SK-N-SH (cell line): Measurements from ENCODE around the gene IMPDH1. TPM values are rescaled to one million over a fixed set of nuclear protein-coding genes. Genes with fewer than 3 reads are reported as not detected.

Experiments used
- CTCF ChIA-PET: fragments of 300-600, 350-600 bp; formaldehyde crosslinking; extraction: SDS; loops from one replicate; lab custom pipeline; 2021; lab: Yijun Ruan, JAX
- POLR2A ChIA-PET: fragments of 350-600 bp; sonication (Branson Sonifier 250); formaldehyde crosslinking; extraction: SDS; loops from one replicate; lab custom pipeline; 2020; ENCODE audit warnings: antibody characterized with exemption, inconsistent platforms; lab: Yijun Ruan, JAX
- DNase-seq: peaks from one replicate; pipeline ENCODE4 v3.0.0; 2012
- H2AFZ ChIP-seq: fragments of 200-600 bp; sonication (generic); 2 replicates; pipeline ENCODE4 v1.8.1; 2016; ENCODE audit warnings: antibody characterized with exemption, mild to moderate bottlenecking, low read depth
- H3F3A ChIP-seq: fragments of 200-600 bp; sonication (generic); replicated peaks from 2 replicates; pipeline ENCODE3; 2016; ENCODE audit warnings: antibody characterized with exemption, mild to moderate bottlenecking; ENCODE audit not compliant: insufficient read depth
- H3K27ac ChIP-seq, 2 experiments: fragments of 200-500 bp in 1 of 2; fragments of 200-600 bp in 1 of 2; sonication (Bioruptor generic) in 1 of 2; sonication (generic), shearing (Covaris generic) in 1 of 2; 2 replicates each; pipeline versions ENCODE4 v1.5.1 to v1.6.1; 2014 to 2016; ENCODE audit warnings: low read depth in 2 of 2, inconsistent platforms in 1 of 2, low read length in 1 of 2, mild to moderate bottlenecking in 1 of 2, mixed read lengths in 1 of 2
- H3K27me3 ChIP-seq: fragments of 200-600 bp; sonication (generic), shearing (Covaris generic); 2 replicates; pipeline ENCODE4 v1.6.1; 2016; ENCODE audit warnings: mixed run types; ENCODE audit not compliant: insufficient read depth
- H3K36me3 ChIP-seq, 2 experiments: fragments of 200-500 bp in 1 of 2; fragments of 200-600 bp in 1 of 2; sonication (Bioruptor generic) in 1 of 2; sonication (generic) in 1 of 2; replicated peaks in 1 of 2; 2 replicates each; pipeline versions ENCODE3 to v1.5.1; 2014 to 2016; ENCODE audit warnings: low read length in 1 of 2, mild to moderate bottlenecking in 1 of 2; ENCODE audit not compliant: insufficient read depth in 2 of 2, control insufficient read depth in 1 of 2
- H3K4me1 ChIP-seq, 2 experiments: fragments of 200-500 bp in 1 of 2; fragments of 200-600 bp in 1 of 2; sonication (Bioruptor generic) in 1 of 2; sonication (generic), shearing (Covaris generic) in 1 of 2; 2 replicates each; pipeline versions ENCODE4 v1.5.1 to v1.6.1; 2014 to 2016; ENCODE audit warnings: low read depth in 1 of 2, low read length in 1 of 2, mixed run types in 1 of 2; ENCODE audit not compliant: insufficient read depth in 2 of 2, control insufficient read depth in 1 of 2
- H3K4me2 ChIP-seq: fragments of 200-600 bp; sonication (generic), shearing (Covaris generic); 2 replicates; pipeline ENCODE4 v1.6.1; 2017; ENCODE audit warnings: mixed run types
- H3K4me3 ChIP-seq, 2 experiments: fragments of 200-500 bp in 1 of 2; fragments of 200-600 bp in 1 of 2; sonication (Bioruptor generic) in 1 of 2; sonication (generic), shearing (Covaris generic) in 1 of 2; 2 replicates each; pipeline versions ENCODE4 v1.5.1 to v1.8.1; 2014 to 2016; ENCODE audit warnings: low read depth in 2 of 2, inconsistent platforms in 1 of 2, low read length in 1 of 2, mild to moderate bottlenecking in 1 of 2, mixed read lengths in 1 of 2, moderate library complexity in 1 of 2
- H3K79me2 ChIP-seq: fragments of 200-600 bp; sonication (generic); 2 replicates; pipeline ENCODE4 v1.8.1; 2017; ENCODE audit warnings: mild to moderate bottlenecking; ENCODE audit not compliant: insufficient read depth
- H3K9ac ChIP-seq: fragments of 200-600 bp; sonication (generic); 2 replicates; pipeline ENCODE4 v1.6.1; 2017; ENCODE audit warnings: mixed run types
- H3K9me2 ChIP-seq: fragments of 200-600 bp; sonication (generic); 2 replicates; pipeline ENCODE4 v1.6.1; 2017; ENCODE audit warnings: mixed run types
- H3K9me3 ChIP-seq: fragments of 200-600 bp; sonication (generic); 2 replicates; pipeline ENCODE4 v1.6.1; 2017; ENCODE audit warnings: mixed run types, mild to moderate bottlenecking, moderate library complexity
- H4K20me1 ChIP-seq: fragments of 200-600 bp; sonication (generic); 2 replicates; pipeline ENCODE4 v1.6.1; 2017; ENCODE audit warnings: mild to moderate bottlenecking, mixed run types; ENCODE audit not compliant: insufficient read depth
- CHD2 ChIP-seq: fragments of 150-350 bp; IDR thresholded peaks from 2 replicates; pipeline ENCODE4 v1.6.1; 2018; ENCODE audit warnings: low read length; ENCODE audit not compliant: partially characterized antibody
- ELF1 ChIP-seq: IDR thresholded peaks from 2 replicates; pipeline ENCODE4 v1.4.0; 2012
- EP300 ChIP-seq, 2 experiments: IDR thresholded peaks; 2 replicates each; pipeline versions ENCODE4 v1.4.0 to v1.6.1; 2012; ENCODE audit warnings: borderline replicate concordance in 1 of 2, low read depth in 1 of 2, low read length in 1 of 2
- EZH2phosphoT487 ChIP-seq: fragments of 200-600 bp; sonication (generic); IDR thresholded peaks from 2 replicates; pipeline ENCODE4 v1.6.1; 2017; ENCODE audit warnings: low read depth, mixed run types, mild to moderate bottlenecking, antibody characterized with exemption, moderate library complexity, borderline replicate concordance
- FOXM1 ChIP-seq: IDR thresholded peaks from 2 replicates; pipeline ENCODE4 v1.4.0; 2012; ENCODE audit warnings: low read depth, mild to moderate bottlenecking
- GABPA ChIP-seq: IDR thresholded peaks from 2 replicates; pipeline ENCODE4 v1.4.0; 2012; ENCODE audit warnings: low read depth, mild to moderate bottlenecking
- GATA2 ChIP-seq: sonication (generic); formaldehyde crosslinking; IDR thresholded peaks from 2 replicates; pipeline ENCODE4 v1.5.0; 2020; ENCODE audit warnings: mild to moderate bottlenecking, missing genetic modification reagents
- MEF2A ChIP-seq: IDR thresholded peaks from 2 replicates; pipeline ENCODE4 v1.4.0; 2012; ENCODE audit warnings: low read depth, borderline replicate concordance
- MXI1 ChIP-seq: IDR thresholded peaks from 2 replicates; pipeline ENCODE4 v1.6.1; 2012; ENCODE audit warnings: mild to moderate bottlenecking, low read depth, low read length, improper control_type of control experiment
- NFIC ChIP-seq: IDR thresholded peaks from 2 replicates; pipeline ENCODE4 v1.4.0; 2012; ENCODE audit warnings: borderline replicate concordance
- NRF1 ChIP-seq: IDR thresholded peaks from 2 replicates; pipeline ENCODE4 v1.6.1; 2012; ENCODE audit warnings: low read depth, mild to moderate bottlenecking, low read length
- RAD21 ChIP-seq: IDR thresholded peaks from 2 replicates; pipeline ENCODE4 v1.6.1; 2012; ENCODE audit warnings: mild to moderate bottlenecking, low read length
- RCOR1 ChIP-seq: fragments of 150-350 bp; IDR thresholded peaks from 2 replicates; pipeline ENCODE4 v1.6.1; 2017; ENCODE audit warnings: antibody characterized with exemption, low read length
- RFX5 ChIP-seq: IDR thresholded peaks from 2 replicates; pipeline ENCODE4 v1.6.1; 2012; ENCODE audit warnings: mild to moderate bottlenecking, improper control_type of control experiment, low read length
- SIN3A ChIP-seq: IDR thresholded peaks from 2 replicates; pipeline ENCODE4 v1.6.1; 2012; ENCODE audit warnings: low read depth, mild to moderate bottlenecking, low read length, moderate library complexity, borderline replicate concordance
- WGBS: methylation state at CpG from one replicate; pipeline ENCODE4 v1.1.6; 2017; ENCODE audit warnings: low lambda C conversion rate; 5-methylcytosine and 5-hydroxymethylcytosine counted together
- polyA plus RNA-seq, 3 experiments: library from polyadenylated mRNA; depleted of rRNA; stranded (reverse); fragments of >200 nt; gene quantifications; 2 replicates each; pipeline ENCODE4 v1.2.3, GENCODE V29; 2012
- TF ChIP-seq, protein P1 (sequence below): IDR thresholded peaks from 2 replicates; pipeline ENCODE4 v1.6.1; 2012; ENCODE audit warnings: mild to moderate bottlenecking, low read depth, low read length, moderate library complexity
- TF ChIP-seq, protein P2 (sequence below): fragments of 200-600 bp; sonication (generic); IDR thresholded peaks from 2 replicates; pipeline ENCODE4 v1.6.1; 2017; ENCODE audit warnings: antibody characterized with exemption, mild to moderate bottlenecking, moderate library complexity
- TF ChIP-seq, protein P3 (sequence below): fragments of 150-350 bp; IDR thresholded peaks from 2 replicates; pipeline ENCODE4 v1.6.1; 2016; ENCODE audit warnings: mild to moderate bottlenecking, low read depth, low read length
- TF ChIP-seq, protein P4 (sequence below): IDR thresholded peaks from 2 replicates; pipeline ENCODE4 v1.4.0; 2012; ENCODE audit warnings: low read depth, borderline replicate concordance
- TF ChIP-seq, protein P5 (sequence below): IDR thresholded peaks from 2 replicates; pipeline ENCODE4 v1.4.0; 2012; ENCODE audit warnings: low read depth

Gene IMPDH1
- polyA plus RNA-seq, 1 of the 3 experiments (the other 2 are of a cell fraction) = 80.4 TPM

DNA sequence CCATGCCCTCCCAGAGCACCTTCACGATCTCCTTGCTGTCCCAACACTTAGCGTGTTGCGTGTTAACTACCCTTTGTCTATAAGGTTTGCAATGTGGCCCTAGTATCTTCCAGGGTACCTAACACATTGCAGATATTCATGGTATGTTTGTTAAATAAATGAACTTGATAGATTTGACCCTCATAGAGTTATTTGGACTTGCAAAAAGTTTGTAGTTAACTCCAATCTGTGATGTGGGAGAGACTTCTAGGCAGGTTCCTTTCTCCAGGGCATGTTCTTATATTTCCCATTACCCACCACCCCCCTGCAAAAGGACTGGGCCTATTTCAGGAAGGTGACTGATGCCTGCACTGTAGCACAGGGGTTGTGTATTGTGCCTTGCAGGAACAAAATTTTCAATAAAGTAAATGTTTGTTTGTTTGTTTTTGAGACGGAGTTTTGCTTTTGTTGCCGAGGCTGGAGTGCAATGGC lies 46.5 kb upstream of the IMPDH1 start:
- H3K9ac ChIP-seq = peak overlapping the region; percentile 91
- peak overlapping the region; percentile 97 for H3K4me2 ChIP-seq
- H3K27ac ChIP-seq = peak overlapping the region; percentile 81 to 91; a peak in 3 of 4 replicates
- DNase-seq = peak; percentile 44
- CTCF ChIA-PET = interaction anchor here (1.4 to 8.9 kb wide), 7 partner anchors 21 to 112 kb away, joined by 5 to 187 read pairs (median 6); partner anchors contain the start of gene RBM28
- H2AFZ ChIP-seq = peak overlapping the region; percentile 89; the same call in 1 of the 2 replicates
- POLR2A ChIA-PET = interaction anchor here (0.9 to 2.2 kb wide), 7 partner anchors 10 to 41 kb away, joined by 3 to 9 read pairs (median 4); partner anchors contain the start of gene METTL2B
- peak overlapping the region; percentile 89 to 99 for H3K4me3 ChIP-seq
- peaks cover 21% of the 10 kb centered on the region for H4K20me1 ChIP-seq
- H3F3A ChIP-seq = peaks cover 31% of the 10 kb centered on the region
- peaks cover 9 to 11% of the 10 kb centered on the region in 2 experiments for H3K36me3 ChIP-seq
- H3K79me2 ChIP-seq = peaks cover 55% of the 10 kb centered on the region
- H3K9me3 ChIP-seq = no peaks in the 10 kb centered on the region
- peaks cover 25 to 38% of the 10 kb centered on the region in 2 experiments; a peak in 3 of 4 replicates for H3K4me1 ChIP-seq
- H3K27me3 ChIP-seq = no peaks in the 10 kb centered on the region
- no peaks in the 10 kb centered on the region for H3K9me2 ChIP-seq
- 7% methylated on average over 5 of the region's 5 CpGs for WGBS
- TF ChIP-seq GABPA = no peak
- no peak for TF ChIP-seq RCOR1
- no peak for TF ChIP-seq NRF1
- TF ChIP-seq CHD2 = no peak
- no peak for TF ChIP-seq FOXM1
- TF ChIP-seq, protein P1, sequence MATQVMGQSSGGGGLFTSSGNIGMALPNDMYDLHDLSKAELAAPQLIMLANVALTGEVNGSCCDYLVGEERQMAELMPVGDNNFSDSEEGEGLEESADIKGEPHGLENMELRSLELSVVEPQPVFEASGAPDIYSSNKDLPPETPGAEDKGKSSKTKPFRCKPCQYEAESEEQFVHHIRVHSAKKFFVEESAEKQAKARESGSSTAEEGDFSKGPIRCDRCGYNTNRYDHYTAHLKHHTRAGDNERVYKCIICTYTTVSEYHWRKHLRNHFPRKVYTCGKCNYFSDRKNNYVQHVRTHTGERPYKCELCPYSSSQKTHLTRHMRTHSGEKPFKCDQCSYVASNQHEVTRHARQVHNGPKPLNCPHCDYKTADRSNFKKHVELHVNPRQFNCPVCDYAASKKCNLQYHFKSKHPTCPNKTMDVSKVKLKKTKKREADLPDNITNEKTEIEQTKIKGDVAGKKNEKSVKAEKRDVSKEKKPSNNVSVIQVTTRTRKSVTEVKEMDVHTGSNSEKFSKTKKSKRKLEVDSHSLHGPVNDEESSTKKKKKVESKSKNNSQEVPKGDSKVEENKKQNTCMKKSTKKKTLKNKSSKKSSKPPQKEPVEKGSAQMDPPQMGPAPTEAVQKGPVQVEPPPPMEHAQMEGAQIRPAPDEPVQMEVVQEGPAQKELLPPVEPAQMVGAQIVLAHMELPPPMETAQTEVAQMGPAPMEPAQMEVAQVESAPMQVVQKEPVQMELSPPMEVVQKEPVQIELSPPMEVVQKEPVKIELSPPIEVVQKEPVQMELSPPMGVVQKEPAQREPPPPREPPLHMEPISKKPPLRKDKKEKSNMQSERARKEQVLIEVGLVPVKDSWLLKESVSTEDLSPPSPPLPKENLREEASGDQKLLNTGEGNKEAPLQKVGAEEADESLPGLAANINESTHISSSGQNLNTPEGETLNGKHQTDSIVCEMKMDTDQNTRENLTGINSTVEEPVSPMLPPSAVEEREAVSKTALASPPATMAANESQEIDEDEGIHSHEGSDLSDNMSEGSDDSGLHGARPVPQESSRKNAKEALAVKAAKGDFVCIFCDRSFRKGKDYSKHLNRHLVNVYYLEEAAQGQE = no peak
- TF ChIP-seq, protein P2, sequence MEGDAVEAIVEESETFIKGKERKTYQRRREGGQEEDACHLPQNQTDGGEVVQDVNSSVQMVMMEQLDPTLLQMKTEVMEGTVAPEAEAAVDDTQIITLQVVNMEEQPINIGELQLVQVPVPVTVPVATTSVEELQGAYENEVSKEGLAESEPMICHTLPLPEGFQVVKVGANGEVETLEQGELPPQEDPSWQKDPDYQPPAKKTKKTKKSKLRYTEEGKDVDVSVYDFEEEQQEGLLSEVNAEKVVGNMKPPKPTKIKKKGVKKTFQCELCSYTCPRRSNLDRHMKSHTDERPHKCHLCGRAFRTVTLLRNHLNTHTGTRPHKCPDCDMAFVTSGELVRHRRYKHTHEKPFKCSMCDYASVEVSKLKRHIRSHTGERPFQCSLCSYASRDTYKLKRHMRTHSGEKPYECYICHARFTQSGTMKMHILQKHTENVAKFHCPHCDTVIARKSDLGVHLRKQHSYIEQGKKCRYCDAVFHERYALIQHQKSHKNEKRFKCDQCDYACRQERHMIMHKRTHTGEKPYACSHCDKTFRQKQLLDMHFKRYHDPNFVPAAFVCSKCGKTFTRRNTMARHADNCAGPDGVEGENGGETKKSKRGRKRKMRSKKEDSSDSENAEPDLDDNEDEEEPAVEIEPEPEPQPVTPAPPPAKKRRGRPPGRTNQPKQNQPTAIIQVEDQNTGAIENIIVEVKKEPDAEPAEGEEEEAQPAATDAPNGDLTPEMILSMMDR = no peak
- no peak for TF ChIP-seq NFIC
- TF ChIP-seq, protein P3, sequence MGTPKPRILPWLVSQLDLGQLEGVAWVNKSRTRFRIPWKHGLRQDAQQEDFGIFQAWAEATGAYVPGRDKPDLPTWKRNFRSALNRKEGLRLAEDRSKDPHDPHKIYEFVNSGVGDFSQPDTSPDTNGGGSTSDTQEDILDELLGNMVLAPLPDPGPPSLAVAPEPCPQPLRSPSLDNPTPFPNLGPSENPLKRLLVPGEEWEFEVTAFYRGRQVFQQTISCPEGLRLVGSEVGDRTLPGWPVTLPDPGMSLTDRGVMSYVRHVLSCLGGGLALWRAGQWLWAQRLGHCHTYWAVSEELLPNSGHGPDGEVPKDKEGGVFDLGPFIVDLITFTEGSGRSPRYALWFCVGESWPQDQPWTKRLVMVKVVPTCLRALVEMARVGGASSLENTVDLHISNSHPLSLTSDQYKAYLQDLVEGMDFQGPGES = no peak
- no peak for TF ChIP-seq ELF1
- no peak for TF ChIP-seq RAD21
- no peak for TF ChIP-seq MXI1
- TF ChIP-seq, protein P4, sequence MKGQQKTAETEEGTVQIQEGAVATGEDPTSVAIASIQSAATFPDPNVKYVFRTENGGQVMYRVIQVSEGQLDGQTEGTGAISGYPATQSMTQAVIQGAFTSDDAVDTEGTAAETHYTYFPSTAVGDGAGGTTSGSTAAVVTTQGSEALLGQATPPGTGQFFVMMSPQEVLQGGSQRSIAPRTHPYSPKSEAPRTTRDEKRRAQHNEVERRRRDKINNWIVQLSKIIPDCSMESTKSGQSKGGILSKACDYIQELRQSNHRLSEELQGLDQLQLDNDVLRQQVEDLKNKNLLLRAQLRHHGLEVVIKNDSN = no peak
- TF ChIP-seq SIN3A = no peak
- TF ChIP-seq EZH2phosphoT487 = no peak
- no peak for TF ChIP-seq RFX5
- TF ChIP-seq MEF2A = no peak
- TF ChIP-seq EP300 (IDR thresholded peaks at IDR 0.05; ENCODE audit: borderline replicate concordance in 1 of 2, low read depth in 1 of 2, low read length in 1 of 2) = no peak
- TF ChIP-seq, protein P5, sequence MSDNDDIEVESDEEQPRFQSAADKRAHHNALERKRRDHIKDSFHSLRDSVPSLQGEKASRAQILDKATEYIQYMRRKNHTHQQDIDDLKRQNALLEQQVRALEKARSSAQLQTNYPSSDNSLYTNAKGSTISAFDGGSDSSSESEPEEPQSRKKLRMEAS = no peak
- TF ChIP-seq GATA2 (CRISPR knock-in tag) = no peak
- TF ChIP-seq, all 33 proteins: peak for 0
